ENCODE measurements around the gene ING4. TPM values are rescaled to one million over a fixed set of nuclear protein-coding genes. Genes with fewer than 3 reads are reported as not detected.

ING4 gene
- total RNA-seq, 1 donor from 2014 or later = 23.2 TPM

GRCh38 chr12:6604259-6605029 is 58.5 kb downstream of the ING4 start:
- Histone ChIP-seq H3K4me1 (peaks cover 67% of the 10 kb centered on the region), H3K27me3 (ENCODE audit: low read depth) (no peaks in the 10 kb centered on the region), H3K4me3 (peak overlapping the region; percentile 99), H3K9me3 (replicated peaks) (no peaks in the 10 kb centered on the region), H3K36me3 (peaks cover 43% of the 10 kb centered on the region), H3K27ac (replicated peaks) (peak overlapping the region; percentile 99)
- no peak for DNase-seq
- TF ChIP-seq CTCF (IDR thresholded peaks at IDR 0.05; ENCODE audit: borderline replicate concordance) = no peak
- intact Hi-C loops (cut with micrococcal nuclease) = no loop called here

- TF ChIP-seq CTCF (IDR thresholded peaks at IDR 0.05; ENCODE audit: borderline replicate concordance) = no peak
- Histone ChIP-seq H3K27me3 (ENCODE audit: low read depth) (no peaks in the 10 kb centered on the region), H3K9me3 (replicated peaks) (no peaks in the 10 kb centered on the region), H3K4me3 (peak overlapping the region; percentile 99), H3K27ac (replicated peaks) (peak overlapping the region; percentile 99), H3K36me3 (peaks cover 56% of the 10 kb centered on the region), H3K4me1 (peaks cover 68% of the 10 kb centered on the region)
- peak; percentile 64 for DNase-seq
- intact Hi-C loops (cut with micrococcal nuclease) = no loop called here
These were observed 59.8 kb downstream of the ING4 start for GRCh38 chr12:6603095-6603567.

GRCh38 chr12:6602526-6602925 is 60.4 kb downstream of the ING4 start:
- no peaks in the 10 kb centered on the region for H3K27me3 ChIP-seq (ENCODE audit: low read depth)
- H3K27ac ChIP-seq (replicated peaks) = peak overlapping the region; percentile 99
- H3K4me3 ChIP-seq = peak overlapping the region; percentile 99
- DNase-seq = no peak
- peaks cover 62% of the 10 kb centered on the region for H3K4me1 ChIP-seq
- no peak for TF ChIP-seq CTCF (IDR thresholded peaks at IDR 0.05; ENCODE audit: borderline replicate concordance)
- no peaks in the 10 kb centered on the region for H3K9me3 ChIP-seq (replicated peaks)
- intact Hi-C loops (cut with micrococcal nuclease) = no loop called here
- peaks cover 62% of the 10 kb centered on the region for H3K36me3 ChIP-seq

Other genes starting within 250 kb of the ING4 start
- 0.16 TPM for gene CD27, start 218.2 kb downstream of the ING4 start, total RNA-seq
- 16.4 TPM for gene TAPBPL, start 211.1 kb downstream of the ING4 start, total RNA-seq
- 4.2 TPM for gene VAMP1, start 192.4 kb downstream of the ING4 start, total RNA-seq
- 235 TPM for gene MRPL51, start 169.9 kb downstream of the ING4 start, total RNA-seq
- 9.2 TPM for gene NCAPD2, start 169.0 kb downstream of the ING4 start, total RNA-seq
- 4,161 TPM for gene GAPDH, start 128.6 kb downstream of the ING4 start, total RNA-seq
- gene IFFO1, start 107.1 kb downstream of the ING4 start, total RNA-seq = 14.4 TPM
- 15.3 TPM for gene NOP2, start 94.8 kb downstream of the ING4 start, total RNA-seq
- 151 TPM for gene CHD4, start 55.7 kb downstream of the ING4 start, total RNA-seq
- gene LPAR5, start 27.2 kb downstream of the ING4 start, total RNA-seq = 7.0 TPM
- 1.4 TPM for gene ACRBP, start 15.7 kb downstream of the ING4 start, total RNA-seq
- gene ZNF384, start 26.3 kb upstream of the ING4 start, total RNA-seq = 26.5 TPM
- gene PIANP, start 37.7 kb upstream of the ING4 start, total RNA-seq = 0.41 TPM
- gene COPS7A, start 60.9 kb upstream of the ING4 start, total RNA-seq = 73.2 TPM
- 153 TPM for gene MLF2, start 90.0 kb upstream of the ING4 start, total RNA-seq
- 104 TPM for gene PTMS, start 103.2 kb upstream of the ING4 start, total RNA-seq
- gene LAG3, start 109.4 kb upstream of the ING4 start, total RNA-seq = not detected
- gene CD4, start 126.4 kb upstream of the ING4 start, total RNA-seq = 7.4 TPM
- gene GPR162, start 158.7 kb upstream of the ING4 start, total RNA-seq = 6.5 TPM
- 17.5 TPM for gene P3H3, start 165.3 kb upstream of the ING4 start, total RNA-seq
- gene GNB3, start 177.8 kb upstream of the ING4 start, total RNA-seq = 7.5 TPM
- 0.55 TPM for gene CDCA3, start 188.2 kb upstream of the ING4 start, total RNA-seq
- gene USP5, start 189.0 kb upstream of the ING4 start, total RNA-seq = 73.6 TPM
- gene TPI1, start 204.4 kb upstream of the ING4 start, total RNA-seq = 753 TPM
- 3.2 TPM for gene SPSB2, start 210.2 kb upstream of the ING4 start, total RNA-seq
- gene LRRC23, start 241.7 kb upstream of the ING4 start, total RNA-seq = 11.6 TPM